Stimulated activated CD4-positive, alpha-beta T cell treated with anti-CD3 and anti-CD28 coated beads, Interleukin-12 subunit alpha, Interleukin-12 subunit beta, amount 100 ng/mL, for 4 hours (primary cell): Measurements from ENCODE around the gene HLA-DOA.

Experiments
- DNase-seq: peaks from one replicate; pipeline ENCODE4 v3.0.0-alpha.2; 2020

HLA-DOA gene

DNA sequence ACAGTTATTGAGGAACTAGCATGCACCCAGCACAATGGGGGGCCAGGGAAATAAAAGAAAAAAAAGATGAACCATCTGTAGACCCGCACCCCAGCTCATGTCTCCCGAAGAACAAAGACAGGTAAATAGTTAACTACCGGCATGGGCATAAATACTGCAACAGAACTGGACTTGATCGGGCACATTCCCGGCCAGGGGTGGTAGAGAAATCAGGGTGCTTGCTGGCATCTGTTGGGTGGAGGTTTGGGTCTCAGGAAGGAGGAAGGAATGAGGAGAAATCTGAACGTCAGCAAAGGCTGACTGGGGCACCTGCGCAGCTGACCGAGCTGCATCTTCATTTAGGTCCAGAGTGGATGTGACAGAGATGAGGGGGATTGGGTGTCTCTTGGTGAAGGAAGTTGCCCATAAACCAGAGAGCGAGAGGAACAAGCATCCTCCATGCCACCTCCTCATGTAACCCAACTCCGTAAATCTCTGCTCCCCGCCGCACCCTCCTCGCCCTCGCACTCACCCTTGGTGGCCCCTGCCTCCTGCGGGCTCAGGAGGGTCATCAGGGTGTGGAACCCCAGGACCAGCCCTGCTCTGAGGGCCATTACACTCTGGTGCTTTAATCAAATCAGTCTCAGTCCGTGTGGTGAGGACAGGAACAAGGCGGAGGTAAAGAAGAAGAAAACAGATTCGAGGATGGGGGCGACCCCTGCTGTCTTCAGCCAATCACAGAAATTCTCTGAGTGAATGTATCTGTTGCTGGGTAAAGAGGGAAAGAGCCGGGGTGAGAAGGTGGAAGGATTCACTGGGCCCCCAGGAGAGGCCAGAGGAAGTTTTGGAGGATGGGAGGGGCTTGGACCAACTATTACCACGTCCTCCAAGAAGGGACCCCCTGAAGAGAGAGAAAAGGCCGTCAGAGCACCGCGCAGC lies at the start of gene HLA-DOA:
HLA-DOA (minus strand) TSS at position 648 of the 918 bp plus-strand sequence.
- DNase-seq: no peak

DNA sequence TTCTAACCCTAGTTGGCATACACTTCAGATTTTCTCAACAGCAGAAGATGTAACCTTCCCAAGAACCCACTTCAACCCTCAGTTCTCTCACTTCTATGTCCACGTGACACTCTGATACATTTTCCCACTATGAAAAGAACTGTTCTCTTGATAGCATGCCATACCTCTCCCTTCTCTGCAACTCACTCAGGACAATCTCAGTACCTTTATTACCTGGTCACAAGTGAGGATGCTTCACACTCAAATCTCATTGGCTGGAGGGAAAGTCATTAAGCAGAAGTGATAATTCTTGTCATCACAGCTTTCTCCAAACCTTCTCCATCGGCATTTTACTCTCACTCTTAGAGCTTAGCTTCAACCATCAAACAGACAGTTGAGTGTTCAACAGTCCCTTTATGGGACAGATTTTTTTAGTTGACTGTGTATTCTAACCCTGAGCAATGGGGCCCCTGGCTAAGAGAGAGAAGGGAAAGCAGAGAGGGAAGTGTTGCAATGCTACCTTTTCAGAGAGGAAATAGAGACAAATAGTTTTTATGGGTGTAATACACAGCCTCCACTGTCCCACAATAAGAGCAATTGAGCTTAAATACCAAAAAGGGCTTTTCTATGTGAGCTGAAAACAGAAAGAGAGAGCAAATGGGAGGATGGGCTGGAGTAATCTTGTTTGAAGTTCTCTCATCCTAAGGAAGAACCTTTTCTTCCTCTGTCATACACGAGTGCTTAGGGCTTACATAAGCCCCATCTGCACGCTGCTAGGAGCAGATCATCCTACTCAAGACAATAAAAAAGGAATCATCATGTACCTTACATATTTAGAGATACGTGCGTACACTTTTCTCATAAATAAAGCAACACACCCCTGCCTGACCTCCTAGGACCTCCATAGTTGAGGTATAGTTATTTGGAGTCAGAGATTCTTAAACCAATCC lies 48.1 kb upstream of the HLA-DOA start:
- DNase-seq: no peak

DNA sequence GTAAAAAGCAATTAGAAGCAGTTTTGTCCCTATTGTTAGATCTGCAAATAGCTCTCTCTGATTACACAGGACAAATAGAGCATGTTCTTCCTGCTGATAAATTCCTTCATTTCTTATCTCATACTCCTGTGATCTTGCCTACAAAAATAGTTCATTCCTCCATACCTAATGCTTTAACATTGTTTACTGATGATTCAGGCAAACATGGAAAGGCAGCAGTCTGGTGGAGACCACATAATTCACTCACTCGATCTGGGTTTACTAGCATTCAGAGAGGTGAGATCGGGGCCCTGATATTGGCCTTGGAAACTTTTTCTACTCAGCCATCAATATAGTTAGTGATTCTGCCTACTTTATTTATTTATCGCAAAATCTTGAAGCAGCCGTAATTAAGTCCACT lies 43.8 kb upstream of the HLA-DOA start:
- DNase-seq: no peak

DNA sequence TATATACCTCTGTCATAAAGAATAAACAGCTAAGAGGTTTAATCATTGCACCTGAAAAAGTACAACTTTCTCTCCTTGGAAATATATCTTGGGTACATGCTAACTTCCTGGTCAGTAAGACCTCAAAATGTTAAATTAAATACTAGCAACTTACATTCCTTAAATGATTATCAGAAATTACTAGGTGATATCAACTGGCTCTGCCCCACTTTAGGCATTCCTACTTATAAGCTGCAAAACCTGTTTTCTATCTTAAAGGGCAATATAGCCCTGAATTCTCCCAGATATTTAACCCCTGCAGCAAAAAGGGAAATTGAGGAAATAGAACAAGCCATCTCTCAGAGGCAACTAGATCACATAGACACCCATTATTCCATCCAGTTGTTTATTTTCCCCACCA lies 43.2 kb upstream of the HLA-DOA start:
- no peak for DNase-seq

DNA sequence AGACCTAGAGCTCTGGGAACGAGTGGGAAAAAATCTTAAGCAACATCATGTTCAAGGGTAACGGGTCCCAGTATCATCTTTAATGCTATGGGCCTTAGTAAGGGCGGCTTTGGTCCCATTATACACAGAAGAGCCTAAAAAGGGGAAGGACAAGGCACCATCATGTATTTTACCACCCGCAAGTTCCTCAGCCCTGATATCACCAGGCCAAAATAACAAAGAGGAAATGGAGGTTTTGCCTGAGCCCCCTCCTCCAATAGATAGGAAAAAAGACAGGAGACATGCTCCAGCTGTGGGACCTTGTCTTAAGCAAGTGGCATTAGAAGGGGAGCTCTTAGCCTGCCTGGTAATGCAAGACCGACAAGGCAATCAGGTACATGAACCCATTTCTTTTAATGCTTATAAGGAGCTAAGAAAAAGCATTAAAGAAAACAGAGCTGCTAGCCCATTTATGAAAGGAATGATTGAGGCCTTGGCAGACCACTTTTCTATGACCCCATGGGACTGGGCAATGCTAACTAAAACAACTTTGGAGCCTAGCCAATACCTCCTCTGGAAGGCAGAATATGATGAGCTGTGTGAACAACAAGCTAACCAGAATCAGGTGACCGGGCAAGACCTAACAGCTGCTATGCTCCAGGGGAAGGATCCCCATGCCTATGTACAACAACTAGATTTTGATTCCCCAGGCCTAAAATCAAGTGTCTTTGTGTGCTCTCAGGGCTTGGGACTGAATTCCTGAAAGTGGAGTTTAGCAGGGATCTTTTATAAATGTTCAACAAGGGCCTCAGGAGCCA lies 40.8 kb upstream of the HLA-DOA start:
- DNase-seq: no peak

DNA sequence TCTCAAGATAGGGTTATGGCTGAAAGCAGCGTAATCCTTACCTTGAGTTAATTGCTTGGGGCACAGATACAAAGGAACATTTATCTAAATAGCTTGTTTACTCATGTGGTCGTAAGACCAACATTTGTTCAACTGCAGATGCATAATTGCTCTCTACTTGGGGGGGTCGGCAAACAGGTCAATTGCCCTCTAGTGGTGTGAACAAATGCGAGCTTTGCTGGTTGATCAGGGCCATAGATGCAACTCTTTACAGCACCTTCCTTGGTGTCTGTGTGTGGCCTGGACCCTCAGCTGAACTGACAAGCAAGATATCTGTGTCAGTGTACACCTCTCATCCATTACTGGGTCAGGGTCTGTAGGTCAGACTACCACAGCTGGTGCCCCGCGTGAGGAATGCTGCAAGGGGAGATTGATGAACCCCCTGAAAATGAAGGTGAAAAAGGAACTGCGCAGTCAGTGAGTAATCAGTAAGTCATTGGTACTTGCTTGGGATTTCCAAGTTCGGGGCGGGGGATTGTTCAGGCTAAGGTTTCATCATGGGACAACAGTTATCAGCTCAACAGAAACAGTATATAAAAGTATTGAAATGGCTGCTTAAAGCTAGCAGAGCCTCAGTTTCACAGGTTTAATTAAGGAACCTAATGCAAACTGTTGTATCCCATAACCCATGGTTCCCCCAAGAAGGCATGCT lies 40.1 kb upstream of the HLA-DOA start:
- no peak for DNase-seq

DNA sequence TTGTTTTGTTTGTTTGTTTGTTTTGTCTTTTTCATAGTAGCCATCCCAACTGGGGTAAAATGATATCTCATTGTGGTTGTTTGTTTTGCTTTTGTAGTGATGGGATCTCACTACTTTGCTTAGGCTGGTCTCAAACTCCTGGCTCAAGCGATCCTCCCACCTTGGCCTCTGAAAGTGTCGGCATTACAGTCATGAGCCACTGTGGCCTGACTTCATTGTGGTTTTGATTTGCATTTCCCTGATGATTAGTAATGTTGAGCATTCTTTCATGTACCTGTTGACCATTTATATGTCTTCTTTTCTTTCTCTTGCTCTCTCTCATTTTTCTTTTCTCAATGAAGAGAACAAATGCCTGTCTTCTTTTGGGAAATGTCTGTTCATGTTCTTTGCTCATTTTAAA lies 30.8 kb upstream of the HLA-DOA start:
- DNase-seq: no peak

DNA sequence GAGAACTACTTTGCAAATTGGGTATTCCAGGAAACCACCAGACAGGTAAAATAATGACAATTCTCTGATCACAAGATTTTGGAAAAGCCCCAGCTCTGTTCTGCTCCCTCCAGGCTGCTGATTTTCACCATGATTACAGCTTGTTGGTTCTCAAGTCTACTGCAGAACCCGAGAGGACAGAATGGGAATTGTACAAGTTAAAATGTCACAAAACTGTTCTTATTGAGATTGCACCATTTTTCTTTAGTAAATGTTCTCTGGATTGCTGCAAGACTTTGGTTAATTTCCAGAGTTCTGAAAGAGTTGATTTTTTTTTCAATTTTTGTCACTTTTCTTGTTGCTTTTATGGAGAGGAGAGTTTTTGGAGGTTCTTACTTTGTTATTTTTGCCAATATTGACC lies 27.1 kb upstream of the HLA-DOA start:
- DNase-seq: no peak

DNA sequence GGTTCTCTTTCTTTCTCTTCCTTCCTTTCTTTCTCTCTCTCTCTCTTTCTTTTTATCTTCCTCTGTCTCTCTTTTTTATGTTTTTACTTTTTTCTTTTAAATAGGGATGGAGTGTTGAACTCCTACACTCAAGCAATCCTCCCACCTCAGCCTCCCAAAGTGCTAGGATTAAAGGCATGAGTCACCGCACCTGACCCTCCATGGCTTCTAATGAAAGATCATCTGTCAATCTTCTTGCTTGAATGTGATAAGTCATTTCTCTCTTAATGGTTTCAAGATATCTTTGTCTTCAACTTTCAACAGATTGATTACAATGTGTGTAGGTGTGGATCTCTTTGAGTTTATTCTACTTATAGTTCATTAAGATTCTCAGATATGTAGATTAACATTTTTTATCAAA lies 25.2 kb upstream of the HLA-DOA start:
- DNase-seq: no peak

DNA sequence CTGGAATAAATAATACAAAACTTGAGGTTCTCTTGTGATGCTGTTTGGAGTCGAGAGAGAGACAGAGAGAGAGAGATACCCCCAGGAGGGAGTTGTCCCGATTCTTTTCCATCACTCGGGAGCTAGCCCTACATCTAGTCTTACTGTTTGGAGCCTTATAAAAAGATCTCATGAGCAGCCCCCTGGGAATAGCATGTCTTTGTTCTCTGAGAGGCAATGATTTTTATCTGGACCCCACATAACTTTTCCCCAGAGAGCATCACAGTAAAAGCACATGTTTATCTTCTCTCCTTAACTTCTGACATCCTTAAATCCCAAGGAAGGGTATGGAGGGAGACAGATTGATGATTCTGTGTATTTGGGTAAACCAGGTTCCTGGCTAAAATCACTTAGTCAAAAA lies 20.9 kb upstream of the HLA-DOA start:
- DNase-seq: no peak

DNA sequence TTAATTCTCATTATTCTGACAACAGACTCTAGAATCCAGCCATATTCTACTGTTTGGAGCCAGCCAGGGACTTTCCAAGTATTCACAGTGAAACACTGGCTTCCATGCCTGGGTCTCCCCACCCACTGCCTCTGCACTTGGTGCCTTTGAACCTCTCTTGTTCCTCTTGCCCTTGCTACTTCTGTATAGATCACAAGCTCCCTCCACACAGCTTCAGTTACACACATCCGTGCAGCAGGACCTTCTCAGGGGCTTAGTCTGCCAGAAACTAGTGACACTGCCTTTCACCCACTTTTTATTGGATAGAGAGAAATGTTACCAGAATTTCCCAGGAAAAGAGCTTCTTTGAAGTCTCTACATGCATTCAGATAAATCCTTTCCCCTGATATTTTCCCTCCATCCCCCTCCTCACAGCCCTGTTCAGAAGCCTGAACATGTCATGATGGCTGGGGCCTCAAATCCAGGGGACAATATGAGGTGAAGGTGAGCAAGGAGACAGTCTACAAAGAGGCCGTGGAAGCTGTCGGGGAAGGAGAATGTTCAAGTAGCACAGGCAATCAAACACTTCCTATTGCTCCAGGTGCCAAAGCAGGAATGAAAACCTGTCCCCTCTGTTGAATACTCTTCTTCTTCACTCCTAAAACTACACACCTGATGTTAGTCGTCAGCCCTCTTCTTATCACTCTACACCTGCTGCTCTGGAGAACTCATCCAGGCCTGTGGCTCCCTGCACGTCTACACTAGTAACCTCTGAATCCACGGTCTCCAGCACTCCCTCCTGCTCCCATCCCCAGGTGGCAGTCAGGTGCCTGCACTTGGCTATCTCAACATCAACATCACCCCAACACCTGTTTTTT lies 20.2 kb upstream of the HLA-DOA start:
- no peak for DNase-seq

DNA sequence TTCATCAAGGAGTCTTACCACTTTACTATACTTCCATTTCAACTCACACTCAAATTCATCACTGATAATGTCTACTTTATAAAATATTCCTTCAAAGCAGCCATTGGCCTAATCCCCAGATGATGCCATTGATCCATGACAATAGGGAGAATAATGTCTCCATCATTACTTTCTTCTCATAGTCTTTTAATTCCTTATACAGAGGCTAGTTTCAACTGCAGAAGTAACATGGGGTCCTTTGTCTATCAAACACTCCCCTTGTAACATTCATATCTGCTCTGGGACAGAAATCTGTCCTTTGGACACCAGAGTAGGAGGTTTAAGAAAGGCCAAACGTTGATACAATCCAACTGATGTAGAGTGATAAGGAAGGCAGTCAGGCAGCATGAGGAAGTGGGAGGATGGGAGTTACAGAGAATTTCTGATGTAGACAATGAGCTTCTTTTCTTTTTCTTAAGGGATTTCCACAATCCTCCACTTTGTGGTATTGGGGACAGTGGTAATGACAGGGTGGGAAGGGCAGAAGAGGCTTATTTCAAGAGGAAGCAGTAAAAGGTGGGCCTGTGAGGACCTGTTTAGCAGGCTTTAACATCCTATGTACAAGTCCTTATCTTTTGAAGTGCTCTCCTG lies 18.9 kb upstream of the HLA-DOA start:
- DNase-seq: no peak

DNA sequence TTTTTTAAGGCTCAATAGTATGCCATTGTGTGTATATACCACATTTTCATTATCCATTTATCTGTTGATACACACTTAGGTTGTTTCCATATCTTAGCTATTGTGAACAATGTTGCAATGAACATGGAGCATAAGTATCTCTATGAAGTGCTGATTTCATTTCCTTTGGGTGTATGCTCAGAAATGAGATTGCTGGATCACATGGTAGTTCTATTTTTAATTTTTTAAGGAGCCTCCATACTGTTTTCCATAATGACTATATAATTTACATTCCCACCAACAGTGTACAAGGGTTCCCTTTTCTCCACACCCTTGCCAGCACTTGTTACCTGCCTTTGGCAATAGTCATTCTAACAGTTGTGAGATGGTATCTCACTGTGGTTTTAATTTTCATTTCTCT lies 15.1 kb upstream of the HLA-DOA start:
- DNase-seq: no peak

DNA sequence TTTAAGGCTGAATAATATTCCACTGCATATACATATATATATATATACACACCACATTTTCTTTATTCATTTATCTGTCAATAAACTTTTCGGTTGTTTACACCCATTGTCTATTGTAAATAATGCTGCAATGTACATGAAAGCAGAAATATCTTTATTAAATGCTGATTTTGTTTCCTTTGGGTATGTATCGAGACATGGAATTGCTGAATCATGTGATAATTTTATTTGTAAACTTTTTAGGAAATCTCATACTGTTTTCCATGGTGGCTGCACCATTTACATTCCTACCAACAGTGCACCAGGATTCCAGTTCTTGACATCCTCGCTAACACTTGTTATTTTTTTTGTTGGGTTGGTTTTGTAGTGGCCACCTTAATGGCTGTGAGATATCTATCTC lies 14.1 kb upstream of the HLA-DOA start:
- no peak for DNase-seq

DNA sequence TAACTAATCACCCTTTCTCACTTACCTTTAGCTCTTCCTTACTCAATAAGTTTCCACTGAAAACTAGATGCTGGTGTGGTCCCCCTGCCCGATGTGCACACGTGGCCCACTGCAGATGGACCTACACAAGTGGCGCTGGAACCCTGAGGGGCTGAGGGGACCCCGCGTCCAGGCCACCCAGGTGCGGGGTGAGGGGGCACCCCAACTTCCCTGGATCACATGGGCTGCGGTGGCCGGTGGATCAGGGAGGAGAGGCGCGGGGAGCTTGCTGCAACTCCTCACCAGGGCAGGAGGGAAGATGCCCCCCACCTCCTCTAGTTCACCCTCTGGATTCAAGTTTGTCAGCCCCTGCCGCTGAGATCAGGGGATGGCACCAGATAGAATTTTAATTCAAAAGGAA lies 12.5 kb upstream of the HLA-DOA start:
- DNase-seq: no peak

DNA sequence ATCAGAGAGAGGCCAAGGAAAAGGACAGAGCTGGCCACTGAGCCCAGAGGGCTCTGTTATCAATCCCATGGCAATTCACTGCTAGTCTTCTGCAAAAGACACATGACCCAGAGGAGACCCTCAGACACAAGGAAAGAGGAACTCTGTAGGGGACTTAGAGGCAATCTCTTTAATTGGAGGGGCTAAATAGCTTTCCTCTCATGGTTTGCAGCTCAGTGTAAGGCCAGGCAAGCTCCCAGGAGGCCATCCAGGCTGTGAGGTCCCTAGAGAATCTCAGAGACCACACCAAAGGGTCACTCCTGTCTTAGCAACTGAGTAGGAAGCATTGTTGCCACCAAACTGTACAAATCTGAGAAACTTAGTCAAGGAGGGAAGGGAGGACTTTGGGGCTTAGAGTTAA lies 10.0 kb upstream of the HLA-DOA start:
- DNase-seq: no peak

DNA sequence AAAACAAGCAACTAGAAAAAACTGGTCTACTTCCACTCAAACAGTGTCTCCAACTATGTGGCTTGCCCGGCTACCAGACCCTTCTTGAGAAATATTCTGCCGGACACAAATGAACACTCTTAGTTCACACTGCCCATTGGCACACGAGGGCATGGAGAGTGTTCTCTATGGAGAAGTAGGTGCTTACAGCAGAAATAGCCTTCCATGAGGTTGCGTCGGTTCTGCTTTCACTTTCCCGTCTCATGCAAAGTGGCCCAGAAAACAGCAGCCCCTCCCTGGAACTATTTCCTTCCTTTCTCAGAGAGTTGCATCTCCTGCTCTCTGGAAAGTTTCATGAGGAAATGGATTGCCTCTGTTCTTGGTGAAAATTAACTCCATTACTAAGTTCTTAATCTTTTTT lies 9.5 kb upstream of the HLA-DOA start:
- peak; percentile 16 for DNase-seq

DNA sequence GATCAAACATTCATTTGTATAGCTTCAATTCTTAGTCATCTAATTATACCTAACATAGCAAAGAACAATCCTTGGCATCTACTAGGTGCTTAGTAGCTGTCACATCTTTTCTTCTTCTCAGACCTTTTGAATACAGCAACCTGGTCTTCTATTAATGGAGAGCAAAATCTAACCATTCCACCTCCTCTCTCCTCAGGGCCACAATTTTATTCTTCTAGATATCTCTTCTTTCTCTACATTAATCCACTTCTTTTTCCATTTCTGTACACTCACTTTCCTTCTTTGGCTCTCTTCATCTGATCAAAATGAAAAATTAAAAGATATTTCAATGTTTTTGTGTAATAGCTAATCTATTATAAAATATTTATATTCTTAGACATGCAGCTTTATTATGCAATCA lies 9.0 kb upstream of the HLA-DOA start:
- no peak for DNase-seq

DNA sequence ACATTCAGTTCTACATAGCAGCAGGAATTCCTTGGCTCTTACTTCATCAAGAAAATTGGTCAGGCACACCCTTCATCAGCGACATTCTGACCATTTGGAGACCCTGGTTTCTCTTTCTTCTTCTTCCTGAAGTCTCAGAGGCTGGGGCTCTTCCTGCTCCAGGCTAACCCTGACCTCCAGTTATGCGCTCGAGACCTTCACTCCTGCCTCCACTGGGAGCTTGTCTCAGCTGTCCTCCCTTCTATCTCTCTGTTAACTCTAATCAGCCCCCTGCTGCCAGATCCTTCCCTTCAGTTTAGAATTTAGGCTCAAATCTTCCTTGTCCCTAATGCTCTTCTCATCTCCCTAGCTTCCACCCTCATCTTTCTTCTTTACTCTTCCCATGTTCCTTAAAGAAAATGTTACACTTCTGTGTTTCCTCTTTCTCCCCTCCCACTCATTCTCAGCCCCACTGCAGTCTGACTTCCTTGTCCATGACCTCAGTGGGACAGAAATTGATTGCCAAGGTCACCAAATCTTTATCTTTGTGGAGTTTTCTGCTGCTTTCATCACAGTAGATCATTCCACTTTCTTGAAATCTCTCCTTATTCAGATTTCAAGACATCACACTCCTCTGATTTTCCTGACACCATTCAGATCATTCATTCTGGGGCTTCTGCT lies 8.4 kb upstream of the HLA-DOA start:
- DNase-seq: no peak

DNA sequence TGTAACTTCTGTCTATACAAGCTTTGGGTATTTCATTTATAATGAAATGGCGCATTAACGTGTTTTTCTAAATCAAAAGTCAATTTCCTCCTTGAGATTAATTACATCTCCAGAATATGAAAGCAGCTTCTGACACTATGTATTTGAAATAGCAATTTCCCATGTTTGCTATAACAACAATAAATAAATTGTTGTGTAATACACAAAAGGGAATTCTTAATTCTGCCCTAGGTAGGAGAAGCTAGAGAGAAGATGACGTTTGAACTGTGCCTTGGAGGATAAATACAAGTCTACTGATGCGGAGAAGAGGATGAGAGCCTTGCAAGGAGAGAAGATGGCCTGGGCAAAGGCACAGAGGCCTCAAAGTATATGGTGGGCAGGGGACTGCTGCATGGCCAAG lies 7.6 kb upstream of the HLA-DOA start:
- no peak for DNase-seq
